Bronchial epithelial cell (primary cell): Measurements from ENCODE around the gene CYP39A1. TPM values are rescaled to one million over a fixed set of nuclear protein-coding genes. Genes with fewer than 3 reads are reported as not detected.

ENCODE experiments used
- DNase-seq: peaks from one replicate; pipeline ENCODE4 v3.0.0-alpha.2; 2010; ENCODE audit warnings: low read depth
- FAIRE-seq: peaks from 2 replicates; lab custom pipeline; 2011; peaks lifted over from hg19 to GRCh38; lab: Jason Lieb, UNC
- H3K27me3 ChIP-seq: 2 replicates; pipeline ENCODE4 v1.5.1; 2011; ENCODE audit warnings: low read length; ENCODE audit not compliant: control insufficient read depth, insufficient read depth
- H3K36me3 ChIP-seq: 2 replicates; pipeline ENCODE4 v1.5.1; 2011; ENCODE audit warnings: low read length; ENCODE audit not compliant: control insufficient read depth, insufficient read depth
- H3K4me3 ChIP-seq: 2 replicates; pipeline ENCODE4 v1.5.1; 2011; ENCODE audit warnings: mild to moderate bottlenecking, low read depth, low read length, control low read depth
- total RNA-seq: library from RNA; depleted of rRNA; stranded (reverse); fragments of >200 nt; gene quantifications from 2 replicates; pipeline ENCODE4 v1.2.1, GENCODE V29; 2014
- TF ChIP-seq, protein P1 (sequence below): IDR thresholded peaks from 2 replicates; pipeline ENCODE4 v1.5.1; 2011; ENCODE audit warnings: mild to moderate bottlenecking, moderate library complexity, low read length, control low read depth, inconsistent platforms; ENCODE audit not compliant: insufficient read depth, severe bottlenecking

Gene CYP39A1
- total RNA-seq, 1 donor from 2014 or later: 5.0 TPM

DNA sequence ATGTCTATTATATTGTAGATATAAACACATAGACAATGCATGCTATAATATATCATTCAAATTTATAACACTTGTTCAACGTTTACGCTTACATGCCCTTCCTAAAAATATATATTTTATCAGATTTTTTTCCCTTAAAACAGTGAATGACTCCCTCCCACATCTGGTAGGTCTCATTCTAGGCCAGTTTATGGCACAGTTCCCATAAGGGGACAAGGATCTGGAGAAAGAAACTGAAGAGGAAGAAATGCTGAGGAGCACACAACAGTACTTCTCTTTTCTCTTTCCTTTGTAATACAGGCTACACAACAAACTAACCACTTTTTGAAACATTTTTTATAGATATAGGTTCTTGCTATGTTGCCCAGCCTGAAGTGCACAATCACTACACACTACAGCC, 112.8 kb downstream of the CYP39A1 start:
- TF ChIP-seq, protein P1, sequence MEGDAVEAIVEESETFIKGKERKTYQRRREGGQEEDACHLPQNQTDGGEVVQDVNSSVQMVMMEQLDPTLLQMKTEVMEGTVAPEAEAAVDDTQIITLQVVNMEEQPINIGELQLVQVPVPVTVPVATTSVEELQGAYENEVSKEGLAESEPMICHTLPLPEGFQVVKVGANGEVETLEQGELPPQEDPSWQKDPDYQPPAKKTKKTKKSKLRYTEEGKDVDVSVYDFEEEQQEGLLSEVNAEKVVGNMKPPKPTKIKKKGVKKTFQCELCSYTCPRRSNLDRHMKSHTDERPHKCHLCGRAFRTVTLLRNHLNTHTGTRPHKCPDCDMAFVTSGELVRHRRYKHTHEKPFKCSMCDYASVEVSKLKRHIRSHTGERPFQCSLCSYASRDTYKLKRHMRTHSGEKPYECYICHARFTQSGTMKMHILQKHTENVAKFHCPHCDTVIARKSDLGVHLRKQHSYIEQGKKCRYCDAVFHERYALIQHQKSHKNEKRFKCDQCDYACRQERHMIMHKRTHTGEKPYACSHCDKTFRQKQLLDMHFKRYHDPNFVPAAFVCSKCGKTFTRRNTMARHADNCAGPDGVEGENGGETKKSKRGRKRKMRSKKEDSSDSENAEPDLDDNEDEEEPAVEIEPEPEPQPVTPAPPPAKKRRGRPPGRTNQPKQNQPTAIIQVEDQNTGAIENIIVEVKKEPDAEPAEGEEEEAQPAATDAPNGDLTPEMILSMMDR: no peak
- no peak for DNase-seq
- Histone ChIP-seq H3K36me3 (no peaks in the 10 kb centered on the region), H3K4me3 (no peak overlapping the region), H3K27me3 (no peaks in the 10 kb centered on the region)
- no peak for FAIRE-seq

GRCh38 chr6:46538800-46539480, 113.7 kb downstream of the CYP39A1 start:
- no peaks in the 10 kb centered on the region for H3K27me3 ChIP-seq
- FAIRE-seq: no peak

DNA sequence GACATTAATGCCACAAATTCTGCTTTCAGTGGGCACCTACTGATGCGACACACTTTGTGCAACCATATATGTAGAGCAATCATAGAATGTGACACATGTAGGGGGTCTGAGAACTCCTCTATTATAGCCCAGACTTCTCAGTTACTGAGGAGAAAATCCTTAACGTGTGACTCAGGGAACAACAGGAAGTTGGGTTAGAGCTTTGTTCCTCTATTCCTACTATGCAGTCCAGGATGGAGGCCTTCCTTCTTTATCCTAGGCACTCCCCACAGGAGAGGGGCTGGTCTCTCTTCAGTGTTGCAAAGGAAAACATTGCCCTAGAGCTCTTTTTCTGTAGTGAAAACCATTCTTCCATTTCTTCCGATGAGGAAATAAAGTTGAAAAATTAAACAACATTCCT, 121.7 kb downstream of the CYP39A1 start:
- Histone ChIP-seq H3K27me3 (no peaks in the 10 kb centered on the region), H3K4me3 (no peak overlapping the region), H3K36me3 (no peaks in the 10 kb centered on the region)
- DNase-seq (no peak), FAIRE-seq (no peak)
- TF ChIP-seq, protein P1: no peak

More at GRCh38 chr6:46538800-46539480, 113.7 kb downstream of the CYP39A1 start:
- H3K36me3 ChIP-seq: no peaks in the 10 kb centered on the region
- no peak for DNase-seq
- TF ChIP-seq, protein P1: no peak
- no peak overlapping the region for H3K4me3 ChIP-seq

DNA sequence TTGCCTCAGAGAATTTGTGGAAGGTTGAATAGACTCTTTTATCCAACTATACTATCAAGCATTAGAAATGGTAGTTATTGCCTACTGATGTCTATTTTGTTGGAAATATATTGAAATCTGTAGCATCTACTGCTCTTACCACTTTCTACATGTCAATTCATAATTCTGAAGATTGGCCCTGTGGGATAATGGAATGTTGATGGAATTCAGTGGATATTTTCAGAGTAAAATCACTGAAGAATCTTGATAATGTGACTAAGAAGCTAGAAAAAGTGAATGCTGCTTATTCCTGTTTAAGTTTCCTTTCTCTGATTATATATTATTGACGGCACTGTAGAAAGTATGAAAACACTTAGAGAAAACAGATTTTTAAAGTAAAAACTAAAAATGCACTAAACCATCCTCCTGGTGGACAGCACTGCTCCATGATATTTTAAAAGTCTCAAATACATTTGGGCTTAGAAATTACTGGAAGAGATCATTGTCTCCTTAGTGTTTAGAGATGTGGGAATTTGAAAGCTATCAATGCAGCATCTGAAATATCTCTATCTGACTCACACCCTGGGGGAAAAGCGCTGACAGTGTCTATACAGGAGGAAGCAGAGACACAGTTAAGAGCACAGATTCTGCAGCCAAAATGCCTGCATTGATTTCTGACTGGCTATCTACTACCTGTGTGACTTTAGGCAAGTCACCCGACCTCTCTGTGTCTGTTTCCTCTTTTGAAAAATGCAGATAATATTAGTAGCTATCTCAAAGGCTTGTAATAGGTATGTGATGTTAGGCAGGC, 123.5 kb downstream of the CYP39A1 start:
- no peaks in the 10 kb centered on the region for H3K27me3 ChIP-seq
- no peak for FAIRE-seq
- TF ChIP-seq, protein P1: no peak

DNA sequence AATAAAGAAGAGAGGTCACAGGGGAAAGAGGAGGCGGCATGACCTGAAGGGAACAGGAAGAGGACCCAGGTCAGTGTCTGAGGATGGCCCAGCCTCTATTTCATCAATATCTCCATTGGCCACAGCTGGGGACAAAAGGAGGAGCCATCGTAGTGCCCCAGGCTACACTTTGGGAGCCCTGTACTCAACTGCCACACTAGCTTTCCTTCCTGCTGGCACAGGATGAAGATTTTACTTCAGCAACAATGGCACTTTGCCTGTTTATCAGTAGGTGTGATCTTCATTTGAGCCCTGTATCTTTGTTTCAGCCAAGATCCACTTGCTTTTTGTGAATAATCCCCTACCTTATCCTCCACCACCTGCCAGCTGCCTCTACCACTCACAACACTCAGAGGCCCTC, 126.0 kb downstream of the CYP39A1 start:
- Histone ChIP-seq H3K27me3 (no peaks in the 10 kb centered on the region), H3K4me3 (no peak overlapping the region), H3K36me3 (no peaks in the 10 kb centered on the region)
- TF ChIP-seq, protein P1: no peak
- no peak for FAIRE-seq
- DNase-seq: no peak

More for the DNA sequence above, 123.5 kb downstream of the CYP39A1 start:
- DNase-seq: no peak
- H3K36me3 ChIP-seq: no peaks in the 10 kb centered on the region
- no peak overlapping the region for H3K4me3 ChIP-seq
